Stimulated activated CD8-positive, alpha-beta memory T cell treated with anti-CD3 and anti-CD28 coated beads, Interleukin-15, amount 100 ng/mL, for 1 hour (primary cell): Measurements from ENCODE around the gene WWOX.
"Not testable (repeated sequence)": the region's sequence is repeated elsewhere in the genome, so short reads cannot be mapped to it uniquely, and the experiment has no call there.

Source experiments
- DNase-seq: peaks from one replicate; pipeline ENCODE4 v3.0.0-alpha.2; 2020; ENCODE audit warnings: low read depth

Gene WWOX

GRCh38 chr16:79037521-79038373 lies 938.3 kb downstream of the WWOX start:
- no peak for DNase-seq

- no peak for DNase-seq
Measured at GRCh38 chr16:79041206-79041605, 941.8 kb downstream of the WWOX start.

GRCh38 chr16:79042141-79042540 lies 942.7 kb downstream of the WWOX start:
- no peak for DNase-seq

GRCh38 chr16:79042886-79043285 lies 943.4 kb downstream of the WWOX start:
- DNase-seq = no peak

GRCh38 chr16:79045191-79045590 lies 945.7 kb downstream of the WWOX start:
- no peak for DNase-seq

- no peak for DNase-seq
Measured at GRCh38 chr16:79047337-79047736, 947.9 kb downstream of the WWOX start.

- DNase-seq = no peak
Measured at GRCh38 chr16:79049040-79049439, 949.6 kb downstream of the WWOX start.

- no peak for DNase-seq
Measured at GRCh38 chr16:79050063-79050462, 950.6 kb downstream of the WWOX start.

- DNase-seq = no peak
Measured at GRCh38 chr16:79051313-79051712, 951.9 kb downstream of the WWOX start.

- DNase-seq = not testable (repeated sequence)
Measured at GRCh38 chr16:79052198-79052597, 952.7 kb downstream of the WWOX start.

GRCh38 chr16:79053577-79053976 lies 954.1 kb downstream of the WWOX start:
- DNase-seq = no peak

GRCh38 chr16:79054211-79054984 lies 954.9 kb downstream of the WWOX start:
- DNase-seq = no peak

- DNase-seq = no peak
Measured at GRCh38 chr16:79055251-79055970, 956.0 kb downstream of the WWOX start.

- DNase-seq = no peak
Measured at GRCh38 chr16:79061181-79061580, 961.7 kb downstream of the WWOX start.

GRCh38 chr16:79062336-79062735 lies 962.9 kb downstream of the WWOX start:
- no peak for DNase-seq

- DNase-seq = no peak
Measured at GRCh38 chr16:79062821-79063220, 963.4 kb downstream of the WWOX start.

- no peak for DNase-seq
Measured at GRCh38 chr16:79064256-79064972, 965.0 kb downstream of the WWOX start.

- no peak for DNase-seq
Measured at GRCh38 chr16:79066561-79066960, 967.1 kb downstream of the WWOX start.

GRCh38 chr16:79067600-79067999 lies 968.1 kb downstream of the WWOX start:
- DNase-seq = no peak

GRCh38 chr16:79069121-79069520 lies 969.7 kb downstream of the WWOX start:
- no peak for DNase-seq

- DNase-seq = no peak
Measured at GRCh38 chr16:79069633-79070032, 970.2 kb downstream of the WWOX start.

GRCh38 chr16:79071424-79071823 lies 972.0 kb downstream of the WWOX start:
- no peak for DNase-seq
